Right renal pelvis (tissue), 4 donors: ENCODE results near the gene RNLS. TPM values are rescaled to one million over a fixed set of nuclear protein-coding genes. Genes with fewer than 3 reads are reported as not detected.
A peak's percentile ranks its signal among the peaks of the same experiment; 100 is the strongest.

Experiments used
- DNase-seq, 4 donors: peaks; one replicate each; pipeline ENCODE4 v3.0.0-alpha.2; 2013; ENCODE audit warnings: low read depth in 4 of 4, low spot score in 3 of 4, missing footprints in 1 of 4
- polyA plus RNA-seq, 4 donors: library from polyadenylated mRNA; unstranded; fragments of 120-200 nt; gene quantifications; one replicate each; pipeline ENCODE4 v1.2.1, GENCODE V29; 2013; ENCODE audit not compliant: insufficient read length in 4 of 4

Gene RNLS
- 10 to 100 TPM; 16.7 to 18.8 (median 17.8) TPM for polyA plus RNA-seq

DNA sequence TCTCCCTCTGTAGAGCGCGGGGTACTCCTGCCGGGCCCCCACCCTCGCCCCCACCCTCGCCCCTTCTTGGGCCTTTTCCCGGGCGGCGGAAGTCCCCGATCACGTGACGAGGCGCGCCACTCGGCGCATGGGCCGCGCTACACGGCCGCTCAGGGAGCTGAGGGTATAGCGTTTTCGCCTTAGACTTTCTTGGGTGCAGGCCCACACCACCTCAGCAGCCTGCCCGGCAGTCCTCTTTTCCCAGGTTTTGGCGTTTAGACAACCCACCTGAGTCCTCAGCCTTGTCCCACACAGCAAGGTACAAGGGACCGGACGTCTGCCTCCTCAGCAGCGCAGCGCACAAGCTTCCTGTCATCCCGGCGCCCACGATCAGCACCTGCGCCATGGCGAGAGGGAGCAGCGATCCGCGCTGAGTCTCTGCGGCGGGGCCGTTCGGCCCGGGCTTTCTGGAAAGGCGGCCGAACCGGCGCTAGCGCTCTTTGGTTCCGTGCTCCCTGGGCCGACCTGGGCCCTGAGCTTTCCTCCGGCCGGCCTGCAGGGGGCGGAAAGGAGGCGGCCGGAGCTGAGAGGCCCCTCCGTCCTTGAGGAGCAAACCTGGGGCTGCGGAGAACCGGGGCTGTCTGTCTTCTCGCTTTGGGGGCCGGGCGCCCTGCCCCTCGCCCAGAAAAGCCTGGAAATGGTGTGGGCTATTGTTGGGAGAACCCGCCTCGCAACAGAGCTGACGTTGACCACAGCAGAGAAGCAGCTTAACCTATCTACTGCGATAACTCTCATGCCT is at the start of gene RNLS:
Gene RNLS, minus strand, starts transcription at position 513 of the 778 bp plus-strand sequence.
- DNase-seq = peak; percentile 37 to 67 (median 43)

DNA sequence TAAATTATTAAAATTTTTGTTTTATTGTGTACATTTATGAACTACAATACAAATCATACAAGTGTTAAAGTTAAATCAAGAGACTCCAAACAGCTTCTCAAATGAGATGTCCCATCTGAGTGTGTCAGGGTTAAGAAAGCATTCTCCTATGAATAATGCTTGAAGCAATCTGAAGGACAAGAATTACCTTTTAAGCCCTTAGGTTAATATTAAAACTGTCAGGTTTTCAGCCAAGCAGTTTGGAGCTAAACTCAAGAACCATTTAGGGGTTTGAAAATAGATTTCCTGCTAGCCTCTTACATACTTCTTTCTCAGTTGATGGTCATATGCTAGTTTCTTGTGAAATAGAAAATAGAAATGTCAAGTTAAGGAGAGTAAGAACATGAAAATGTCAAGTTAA is 41.7 kb upstream of the RNLS start:
- no peak for DNase-seq

DNA sequence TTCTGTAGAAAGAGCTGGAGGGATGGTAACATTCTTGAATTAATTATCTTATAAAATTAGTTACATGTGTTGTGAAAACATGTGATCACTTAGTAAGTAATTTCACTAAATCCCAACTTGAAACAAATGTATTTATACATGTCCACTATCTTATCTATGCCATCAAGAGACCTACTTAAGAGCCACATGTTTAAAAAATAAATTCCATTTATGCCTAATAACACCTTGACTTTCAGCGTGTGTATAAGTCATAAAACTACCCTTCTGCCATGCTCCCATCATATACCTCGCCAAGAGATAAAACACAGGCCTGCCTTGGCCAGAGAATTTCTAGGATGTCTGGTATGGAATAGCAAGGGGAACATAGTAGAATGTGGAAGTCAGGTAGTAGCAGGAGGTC is 40.7 kb upstream of the RNLS start:
- DNase-seq = no peak

DNA sequence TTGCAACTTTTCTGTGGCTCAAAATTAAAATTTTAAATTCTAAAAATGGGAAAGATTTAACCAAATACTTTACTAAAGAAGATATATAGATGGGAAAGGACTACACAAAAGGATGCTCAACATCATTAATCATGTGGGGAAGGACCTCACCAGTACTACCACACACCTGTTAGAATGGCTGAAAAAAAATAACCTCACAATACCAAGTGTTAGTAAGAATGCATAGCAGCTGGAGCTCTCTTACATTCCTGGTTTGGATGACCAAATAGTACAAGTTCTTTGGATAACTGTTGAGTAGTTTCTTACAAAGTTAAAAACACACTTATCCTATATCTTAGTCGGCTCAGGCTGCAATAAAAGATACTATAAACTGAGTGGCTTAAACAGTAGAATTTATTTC is 37.3 kb upstream of the RNLS start:
- no peak for DNase-seq

DNA sequence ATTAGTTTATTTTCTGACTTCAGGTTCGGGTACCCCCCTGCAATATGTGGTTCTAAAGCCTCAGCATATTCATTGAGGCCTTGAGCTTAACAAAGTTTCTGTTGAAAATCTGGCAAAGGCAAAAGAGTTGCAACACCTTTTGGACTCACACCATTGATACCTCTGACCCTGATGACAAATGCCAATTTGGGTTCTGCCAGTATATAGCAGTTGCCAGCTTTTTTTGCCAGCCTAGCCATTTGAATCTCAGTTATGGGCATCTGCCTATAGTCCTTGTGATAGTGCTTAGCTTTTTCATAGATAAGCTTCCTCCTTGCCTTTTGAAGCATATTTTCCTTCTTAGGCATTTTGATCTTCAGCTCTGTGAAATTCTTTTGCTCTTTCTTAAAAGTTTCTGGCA is 35.4 kb upstream of the RNLS start:
- no peak for DNase-seq

DNA sequence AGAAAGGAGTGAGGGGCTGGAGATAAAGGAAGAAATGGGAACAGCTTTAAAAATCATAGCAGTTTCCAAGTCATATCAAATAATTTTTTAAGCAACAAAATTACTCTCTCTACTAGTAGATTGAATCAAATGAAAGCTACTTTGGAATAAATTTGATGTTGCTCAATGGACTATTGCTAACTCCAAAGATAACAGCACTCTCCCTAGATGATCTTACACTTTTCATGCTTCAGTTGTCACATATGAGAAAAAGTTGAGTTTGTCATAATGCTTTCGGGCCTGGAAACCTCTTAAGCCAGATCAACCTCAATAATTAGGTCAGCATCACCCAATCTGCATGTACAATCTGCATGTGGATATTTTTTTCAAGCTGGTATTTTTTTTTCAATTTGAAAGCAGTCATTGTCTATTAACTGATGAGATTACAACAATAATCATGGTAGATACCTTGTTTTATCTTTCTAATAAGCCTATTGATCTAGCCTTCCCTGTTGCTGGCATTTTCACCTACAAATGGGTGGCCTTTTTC is 34.7 kb upstream of the RNLS start:
- no peak for DNase-seq

DNA sequence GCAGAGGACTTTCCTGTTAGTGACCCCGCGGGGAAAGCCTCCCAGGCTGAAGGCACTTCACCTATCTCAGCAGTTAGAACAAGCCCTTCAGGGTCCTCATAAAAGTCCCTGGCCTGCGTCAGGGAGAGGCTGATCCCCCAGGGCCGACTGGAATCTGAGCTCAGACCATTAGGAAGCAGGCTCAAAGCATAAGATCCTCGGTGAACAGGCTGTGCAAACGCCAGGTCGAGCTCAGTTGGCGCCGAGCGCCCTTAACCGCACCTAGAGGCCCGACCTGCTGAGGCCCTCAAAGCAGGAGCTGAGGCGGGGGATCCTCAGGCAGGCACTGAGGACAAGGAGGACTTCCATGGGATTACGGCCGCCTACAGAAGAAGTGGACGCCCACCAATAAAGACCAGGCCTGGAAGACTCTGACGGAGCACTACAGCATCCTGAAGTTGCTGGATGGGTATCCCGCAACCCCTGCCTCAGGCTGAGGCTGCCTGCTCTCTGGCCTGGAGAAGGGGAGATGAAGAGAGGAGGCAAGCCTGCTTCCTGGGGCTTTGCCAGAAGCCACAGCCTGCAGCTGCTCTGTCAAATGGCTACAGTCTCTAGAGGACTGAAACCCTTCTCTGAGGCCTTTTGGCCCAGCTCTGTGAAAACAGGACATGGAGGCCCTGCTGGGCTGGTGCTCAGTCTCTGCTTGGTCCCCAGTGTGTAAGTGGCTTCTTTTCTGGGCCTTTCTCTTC is 33.3 kb upstream of the RNLS start:
- DNase-seq = no peak

DNA sequence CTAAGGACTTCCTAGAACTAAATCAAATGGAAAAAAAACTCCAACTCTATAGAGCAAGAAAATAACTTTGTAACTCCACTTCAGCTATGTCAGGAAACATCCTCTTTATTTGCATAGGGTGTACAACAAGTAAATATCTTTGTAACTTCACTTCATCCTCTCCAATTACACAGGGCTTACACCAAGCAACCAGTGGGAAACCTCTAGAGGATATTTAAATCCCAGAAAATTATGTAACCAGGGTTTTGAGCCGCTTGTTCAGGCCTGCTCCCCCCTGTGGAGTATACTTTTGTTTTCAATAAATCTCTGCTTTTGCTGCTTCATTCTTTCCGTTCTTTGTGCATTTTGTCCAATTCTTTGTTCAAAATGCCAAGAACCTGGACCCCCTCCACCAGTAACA is 25.7 kb upstream of the RNLS start:
- DNase-seq = no peak

DNA sequence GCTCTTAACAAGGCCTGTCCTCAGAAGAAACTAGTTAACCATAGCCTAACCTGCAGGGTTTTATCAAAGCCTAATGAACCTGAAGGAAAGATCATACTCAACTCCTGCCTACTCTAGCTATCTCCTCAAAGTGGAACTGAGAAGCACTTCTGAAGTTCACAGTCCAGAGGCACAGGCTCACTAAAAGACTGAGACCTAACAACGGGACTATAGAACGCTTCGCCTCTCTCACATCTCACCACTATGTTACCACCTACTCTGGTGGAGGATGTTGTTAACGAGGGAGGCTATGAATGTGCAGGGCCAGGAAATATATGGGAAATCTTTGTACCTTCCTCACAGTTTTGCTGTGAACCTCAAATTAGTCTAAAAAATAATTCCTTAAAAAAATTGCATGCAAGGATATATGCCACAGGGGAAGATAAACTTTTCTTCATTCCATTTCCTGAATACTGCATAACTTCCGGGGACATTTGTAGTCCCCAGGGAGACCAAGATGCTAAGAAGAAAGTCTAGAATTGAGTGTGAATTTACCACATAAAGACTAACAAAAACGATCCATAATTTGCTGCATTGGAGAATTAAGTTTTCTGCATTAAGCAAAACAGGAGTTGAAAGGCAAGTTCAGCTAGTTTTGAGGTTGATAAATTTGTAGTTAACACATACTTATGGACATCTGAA is 25.1 kb upstream of the RNLS start:
- DNase-seq = no peak

DNA sequence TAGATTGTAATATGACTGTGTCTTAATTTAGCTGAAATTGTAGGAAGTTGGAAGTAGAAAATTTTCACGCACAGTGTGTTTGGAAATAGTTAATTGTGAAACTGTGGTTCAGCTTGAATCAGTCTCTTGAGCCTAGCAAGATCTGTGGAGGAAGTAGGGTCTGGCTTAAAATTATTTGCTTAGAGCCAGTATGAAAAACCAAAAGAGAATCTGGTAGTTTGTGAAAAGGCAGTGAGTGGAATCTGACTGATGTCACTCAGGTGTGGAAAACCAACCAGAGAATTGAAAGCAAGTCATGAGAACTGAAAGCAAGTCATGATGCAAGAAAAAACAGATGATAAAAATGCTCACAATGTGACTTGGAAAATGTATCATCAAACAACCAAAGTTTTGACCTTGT is 14.9 kb upstream of the RNLS start:
- no peak for DNase-seq

DNA sequence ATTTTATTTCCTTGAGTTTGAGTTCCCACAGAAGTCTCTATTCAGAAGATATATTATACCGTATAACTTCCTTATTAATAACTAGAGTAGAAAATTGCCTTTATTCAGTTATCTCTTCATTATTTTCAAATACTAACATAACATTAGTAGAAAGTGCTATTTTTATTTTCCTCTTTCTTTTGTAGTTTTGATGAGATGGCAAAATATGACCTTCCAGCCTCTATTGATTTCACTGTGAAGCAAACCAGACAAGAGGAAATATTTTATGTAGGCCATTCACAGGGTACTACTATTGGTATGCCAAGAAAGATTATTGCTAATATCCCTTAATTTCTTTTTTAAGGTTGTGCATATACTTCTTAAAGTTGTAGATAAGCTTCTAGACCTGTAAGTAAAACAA is 11.4 kb upstream of the RNLS start:
- no peak for DNase-seq

DNA sequence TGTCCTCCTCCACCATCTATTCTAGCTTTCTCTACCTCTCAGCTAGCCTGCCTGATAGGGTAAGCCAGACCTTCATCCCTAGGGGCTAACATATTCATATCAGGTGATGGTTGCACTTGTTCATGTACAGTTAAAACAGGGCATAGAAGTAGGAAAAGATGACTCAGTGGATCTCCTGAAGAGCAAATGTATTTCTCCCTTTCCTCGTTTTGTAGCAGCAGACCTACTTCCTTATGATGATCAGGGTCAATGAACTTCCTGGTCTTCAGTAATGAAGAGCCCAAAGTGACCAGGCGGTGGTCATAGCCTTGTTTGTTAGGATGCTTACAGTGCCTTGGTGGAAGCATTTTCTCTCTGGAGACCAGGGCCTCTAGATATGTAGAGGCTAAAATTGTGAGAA is 9.8 kb upstream of the RNLS start:
- no peak for DNase-seq

DNA sequence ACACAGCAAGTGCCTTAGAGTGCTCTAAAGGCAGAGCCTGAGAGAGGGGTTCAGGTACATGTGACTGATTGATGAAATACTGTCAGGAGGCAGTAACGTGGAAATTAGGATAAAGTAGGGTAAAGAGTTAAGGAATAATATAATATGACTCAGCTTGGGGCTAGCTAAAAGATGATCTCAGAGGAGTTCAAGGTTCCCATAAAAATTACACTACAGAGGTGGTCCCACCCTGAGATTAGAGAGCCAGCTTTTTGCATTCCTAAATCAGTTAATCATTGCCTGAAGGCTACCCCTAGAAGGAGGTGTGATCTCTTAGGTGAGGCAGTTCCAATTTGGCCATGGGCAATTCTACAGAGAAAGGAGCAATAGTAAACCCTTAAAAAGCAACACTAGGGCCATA is 9.3 kb upstream of the RNLS start:
- no peak for DNase-seq

DNA sequence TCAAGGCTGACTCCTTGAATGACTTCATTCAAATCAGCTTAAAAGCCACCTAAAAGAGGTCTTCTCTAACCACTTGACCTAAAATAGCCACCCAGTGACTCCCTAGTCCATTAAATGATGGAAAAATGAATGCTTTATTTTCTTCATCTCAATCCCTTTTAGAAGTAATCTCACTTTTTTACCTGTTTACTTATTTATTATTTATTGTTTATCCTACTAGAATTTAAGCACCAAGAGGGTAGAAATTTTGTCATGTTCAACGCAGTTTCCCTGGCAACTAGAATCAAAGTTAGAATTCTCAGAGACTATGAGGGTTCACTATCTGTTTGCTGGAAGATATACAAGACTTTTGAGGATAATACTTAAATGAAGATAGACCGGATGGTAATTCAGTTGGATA is 3.3 kb upstream of the RNLS start, which contains the start of gene LIPJ:
Gene LIPJ, plus strand, starts transcription at position 301 of the 400 bp plus-strand sequence. CDS start 3,926 bp downstream, outside the sequence.
- DNase-seq = no peak

DNA sequence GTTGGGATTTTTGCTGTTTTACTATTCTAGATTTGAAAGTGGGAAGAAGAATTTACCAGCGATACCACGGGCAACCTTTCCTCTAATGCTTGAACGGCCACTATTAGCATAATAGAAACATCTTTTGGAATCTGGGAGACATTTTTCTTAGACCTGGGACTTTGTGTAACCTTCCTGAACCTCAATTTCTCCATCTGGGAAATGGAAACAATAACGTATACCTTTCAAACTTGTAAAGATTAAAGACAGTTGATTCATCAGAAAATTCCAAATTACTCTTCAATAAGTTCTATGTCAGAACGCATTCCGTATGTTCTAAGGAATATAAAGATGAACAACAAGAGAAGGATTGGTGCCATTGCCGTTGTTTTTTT is 453 bp upstream of the RNLS start:
- no peak for DNase-seq

DNA sequence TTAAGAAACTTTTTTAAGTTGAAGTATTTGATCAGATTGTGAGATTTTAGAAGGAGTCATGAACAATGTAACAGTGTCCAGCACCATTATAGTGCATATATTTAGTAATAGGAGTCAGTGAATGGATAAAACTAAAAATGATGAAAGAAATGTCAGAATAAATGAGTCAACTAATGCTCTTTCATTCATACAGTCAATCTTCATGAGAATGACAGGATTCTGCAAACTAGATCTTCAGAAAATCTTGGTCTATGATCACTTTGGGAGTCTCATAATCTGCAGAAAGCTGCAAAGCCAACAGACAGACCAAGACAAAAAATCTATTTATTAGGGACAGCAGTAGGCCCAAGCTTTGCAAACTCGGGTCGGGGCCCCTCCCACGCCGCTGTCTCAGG is 710 bp downstream of the RNLS start:
- peak in 3 of 4 donors; percentile 3 to 15 (median 3) for DNase-seq

DNA sequence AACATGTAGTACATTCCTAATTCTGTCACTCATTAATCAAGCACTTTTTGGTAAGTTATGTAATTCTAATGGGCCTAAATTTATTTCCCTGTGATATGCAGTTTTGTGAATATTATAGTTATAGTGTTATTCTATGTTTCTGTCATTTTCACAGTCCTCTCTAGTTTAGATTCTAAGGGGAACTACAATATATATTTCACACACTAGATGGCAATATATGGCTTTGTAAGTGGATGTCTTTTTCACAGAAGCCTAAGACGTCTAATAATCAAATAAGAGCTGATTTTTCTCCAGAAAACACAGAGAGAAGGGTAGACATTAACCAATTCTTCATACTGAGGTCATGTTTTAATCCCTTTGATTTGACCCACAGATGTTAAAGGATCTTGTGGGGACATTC is 18.0 kb downstream of the RNLS start:
- no peak for DNase-seq

DNA sequence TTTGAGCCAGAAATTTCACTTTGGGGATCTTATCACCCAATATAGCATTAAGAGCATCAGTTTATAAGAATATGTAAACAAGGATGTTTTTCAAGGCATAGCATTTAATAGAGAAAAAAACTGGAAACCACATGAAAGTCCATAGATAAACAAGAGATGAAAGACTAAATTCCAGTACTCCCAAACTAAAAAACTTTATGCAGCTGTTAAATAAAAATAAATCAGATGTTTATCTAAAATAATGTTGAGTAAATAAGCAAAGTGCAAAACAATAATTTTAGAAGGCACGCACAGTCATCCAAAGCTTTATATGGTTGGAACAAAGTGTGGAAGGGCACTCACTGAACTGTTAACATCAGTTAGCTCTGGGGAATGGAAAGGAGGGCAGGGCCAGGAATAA is 21.0 kb downstream of the RNLS start:
- DNase-seq = no peak

DNA sequence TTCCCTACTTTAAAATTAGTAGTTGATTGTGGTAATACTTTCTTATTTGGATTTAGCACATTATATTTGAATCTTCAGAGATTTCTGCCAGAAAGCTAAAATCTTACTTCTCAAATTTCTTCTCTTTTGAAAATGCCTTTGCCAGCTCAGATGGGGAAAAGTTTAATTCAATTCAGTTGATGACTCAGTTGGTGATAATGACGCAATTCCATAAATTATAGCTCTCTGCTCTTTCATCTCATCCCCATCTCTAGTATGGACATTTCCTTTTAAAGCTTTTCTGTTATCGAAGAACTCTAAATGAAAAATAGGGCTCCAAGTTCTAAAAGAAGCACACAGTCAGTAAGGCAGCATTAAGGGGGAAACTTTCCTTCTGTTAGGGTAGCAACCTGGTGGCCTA is 25.5 kb downstream of the RNLS start:
- no peak for DNase-seq

DNA sequence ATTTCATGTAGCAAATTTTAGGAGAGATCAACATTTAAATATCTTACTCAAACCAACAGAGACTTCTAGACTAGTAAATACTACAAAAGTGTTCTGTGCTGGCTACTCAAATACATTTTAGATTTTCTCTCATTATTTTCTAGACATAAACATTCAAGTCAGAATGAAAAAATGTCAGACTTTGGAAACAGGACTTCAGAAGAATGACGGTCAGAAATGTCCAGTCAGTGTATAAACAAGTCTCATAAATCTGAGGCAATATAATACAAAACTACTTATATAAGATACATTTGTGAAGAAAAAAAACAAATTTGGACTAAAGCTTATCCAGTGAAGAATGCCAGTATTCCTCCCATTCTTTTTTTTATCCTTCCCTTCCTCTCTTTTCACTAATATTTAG is 25.9 kb downstream of the RNLS start:
- no peak for DNase-seq

DNA sequence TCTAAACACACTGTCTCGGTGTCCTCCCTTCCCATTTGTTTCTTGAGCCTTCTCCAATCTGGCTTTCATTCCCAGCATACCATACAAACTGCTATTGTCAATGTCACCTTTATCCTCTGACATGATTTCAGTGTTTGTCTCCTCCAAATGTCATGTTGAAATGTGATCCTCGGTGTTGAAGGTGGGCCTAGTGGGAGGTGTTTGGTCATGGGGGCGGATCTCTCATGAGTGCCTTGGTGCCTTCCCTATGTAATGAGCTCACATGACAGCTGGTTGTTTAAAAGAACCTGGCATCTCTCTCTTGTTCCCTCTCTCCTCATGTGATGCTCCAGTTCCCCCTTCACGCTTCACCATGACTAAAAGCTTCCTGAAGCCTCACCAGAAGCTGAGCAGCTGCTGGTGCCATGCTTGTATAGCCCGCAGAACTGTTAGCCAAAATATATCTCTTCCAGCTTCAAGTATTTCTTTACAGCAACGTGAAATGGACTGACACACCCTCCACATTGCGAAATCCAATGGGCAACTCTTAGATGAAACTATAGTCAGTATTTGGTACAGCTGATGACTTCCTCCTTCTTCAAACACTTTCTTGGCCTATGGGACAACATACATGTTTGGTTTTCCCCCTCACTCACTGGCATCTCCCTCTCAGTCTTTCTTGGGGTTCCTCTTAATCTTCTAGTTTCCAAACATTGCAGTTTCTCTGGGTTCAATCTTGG is 27.8 kb downstream of the RNLS start:
- no peak for DNase-seq
